RWPE2 (cell line): ENCODE results near the gene P2RY14.
A peak's percentile ranks its signal among the peaks of the same experiment; 100 is the strongest.

ENCODE experiments used
- ATAC-seq: fragments of 200-7000 bp; cut with Tn5 transposase; 3 replicates; pipeline ENCODE4 v1.9.1; 2021; ENCODE audit warnings: low read depth
- DNase-seq: peaks from one replicate; pipeline ENCODE4 v3.0.0-alpha.2; 2020; ENCODE audit warnings: low spot score
- H3K27ac ChIP-seq: fragments of 450-650 bp; 2 replicates; pipeline ENCODE4 v1.5.1; 2017; ENCODE audit warnings: mild to moderate bottlenecking; ENCODE audit not compliant: poor library complexity, severe bottlenecking
- H3K27me3 ChIP-seq: fragments of 250-450 bp; sonication (Bioruptor Pico); 2 replicates; pipeline ENCODE4 v1.5.1; 2021; ENCODE audit warnings: mild to moderate bottlenecking, moderate library complexity; ENCODE audit not compliant: insufficient read depth, poor library complexity, severe bottlenecking
- H3K36me3 ChIP-seq: fragments of 250-450 bp; sonication (Bioruptor Pico); 2 replicates; pipeline ENCODE4 v1.5.1; 2020; ENCODE audit warnings: low read depth, mild to moderate bottlenecking, moderate library complexity
- H3K4me1 ChIP-seq: fragments of 250-450 bp; sonication (Bioruptor Pico); 2 replicates; pipeline ENCODE4 v1.5.1; 2021; ENCODE audit warnings: mild to moderate bottlenecking, moderate library complexity; ENCODE audit not compliant: insufficient read depth, poor library complexity, severe bottlenecking
- H3K4me3 ChIP-seq: fragments of 250-450 bp; sonication (Bioruptor Pico); 2 replicates; pipeline ENCODE4 v1.5.1; 2021; ENCODE audit warnings: mild to moderate bottlenecking, moderate library complexity; ENCODE audit not compliant: severe bottlenecking
- H3K9me3 ChIP-seq: fragments of 250-450 bp; sonication (Bioruptor Pico); 2 replicates; pipeline ENCODE4 v1.5.1; 2021; ENCODE audit warnings: mild to moderate bottlenecking, moderate library complexity; ENCODE audit not compliant: severe bottlenecking
- CTCF ChIP-seq: fragments of 450-650 bp; IDR thresholded peaks from one replicate; pipeline ENCODE4 v1.5.1; 2017; ENCODE audit warnings: mild to moderate bottlenecking, moderate library complexity; ENCODE audit not compliant: poor library complexity, severe bottlenecking

Gene P2RY14

GRCh38 chr3:151319628-151320027, 41.3 kb upstream of the P2RY14 start:
- Histone ChIP-seq H3K27me3 (no peaks in the 10 kb centered on the region), H3K36me3 (peaks cover 12% of the 10 kb centered on the region), H3K4me1 (peaks cover 51% of the 10 kb centered on the region), H3K27ac (peak overlapping the region; percentile 99), H3K4me3 (peak overlapping the region; percentile 12), H3K9me3 (no peaks in the 10 kb centered on the region)
- DNase-seq (no peak), ATAC-seq (peak; percentile 22)
- TF ChIP-seq CTCF, result no peak

GRCh38 chr3:151318991-151319390, 40.6 kb upstream of the P2RY14 start:
- H3K4me3 ChIP-seq, result peak overlapping the region; percentile 12
- peaks cover 47% of the 10 kb centered on the region for H3K4me1 ChIP-seq
- TF ChIP-seq CTCF, result no peak
- no peaks in the 10 kb centered on the region for H3K27me3 ChIP-seq
- H3K27ac ChIP-seq, result peak overlapping the region; percentile 99
- H3K36me3 ChIP-seq, result peaks cover 17% of the 10 kb centered on the region
- peak; percentile 50 for ATAC-seq
- no peaks in the 10 kb centered on the region for H3K9me3 ChIP-seq
- no peak for DNase-seq

GRCh38 chr3:151318313-151318712, 40.0 kb upstream of the P2RY14 start:
- Histone ChIP-seq H3K27ac (peak overlapping the region; percentile 99), H3K9me3 (no peaks in the 10 kb centered on the region), H3K4me3 (no peak overlapping the region), H3K27me3 (no peaks in the 10 kb centered on the region), H3K36me3 (peaks cover 23% of the 10 kb centered on the region), H3K4me1 (peaks cover 51% of the 10 kb centered on the region)
- DNase-seq (no peak), ATAC-seq (no peak)
- no peak for TF ChIP-seq CTCF

- Histone ChIP-seq H3K27me3 (no peaks in the 10 kb centered on the region), H3K4me1 (peaks cover 62% of the 10 kb centered on the region), H3K4me3 (peak within 1 kb of the TSS; percentile 69), H3K27ac (peak within 1 kb of the TSS; percentile 99), H3K9me3 (no peaks in the 10 kb centered on the region), H3K36me3 (peaks cover 42% of the 10 kb centered on the region)
- peak; percentile 71 for DNase-seq
- peak; percentile 80 for ATAC-seq
- no peak for TF ChIP-seq CTCF
Measured at GRCh38 chr3:151316267-151316991, 38.1 kb upstream of the P2RY14 start, which contains the start of gene GPR87. TSS of gene GPR87 (minus strand) at chr3:151316820. CDS start at chr3:151300100, 16,720 bp downstream.

- Histone ChIP-seq H3K4me3 (peak overlapping the region; percentile 69), H3K27ac (peak overlapping the region; percentile 99), H3K36me3 (peaks cover 48% of the 10 kb centered on the region), H3K4me1 (peaks cover 60% of the 10 kb centered on the region), H3K27me3 (no peaks in the 10 kb centered on the region), H3K9me3 (no peaks in the 10 kb centered on the region)
- TF ChIP-seq CTCF, result no peak
- DNase-seq, result no peak
- peak; percentile 32; the same call in 2 of the 3 replicates for ATAC-seq
Measured at GRCh38 chr3:151315846-151316245, 37.5 kb upstream of the P2RY14 start.
